Parathyroid adenoma (tissue), 2 donors: ENCODE results near the gene SMNDC1.
"Not testable (repeated sequence)": the region's sequence is repeated elsewhere in the genome, so short reads cannot be mapped to it uniquely, and the experiment has no call there.

Experiments used
- H2AFZ ChIP-seq: fragments of 300-600 bp; sonication (generic); one replicate; pipeline ENCODE4 v1.7.0; 2017; ENCODE audit warnings: antibody characterized with exemption, mild to moderate bottlenecking
- H3K27ac ChIP-seq: fragments of 300-600 bp; sonication (generic); one replicate; pipeline ENCODE4 v1.7.0; 2017
- H3K27me3 ChIP-seq: fragments of 300-600 bp; sonication (generic); one replicate; pipeline ENCODE4 v1.7.0; 2017; ENCODE audit warnings: low read length; ENCODE audit not compliant: control insufficient read depth, insufficient read depth
- H3K36me3 ChIP-seq: fragments of 300-600 bp; sonication (generic); one replicate; pipeline ENCODE4 v1.7.0; 2017; ENCODE audit warnings: low read length; ENCODE audit not compliant: control insufficient read depth, insufficient read depth
- H3K4me1 ChIP-seq: fragments of 300-600 bp; sonication (generic); one replicate; pipeline ENCODE4 v1.7.0; 2017; ENCODE audit warnings: control low read depth
- H3K4me2 ChIP-seq: fragments of 300-600 bp; sonication (generic); one replicate; pipeline ENCODE4 v1.7.0; 2017; ENCODE audit warnings: low read length
- H3K4me3 ChIP-seq: fragments of 300-600 bp; sonication (generic); one replicate; pipeline ENCODE4 v1.7.0; 2017; ENCODE audit warnings: low read depth, low read length
- H3K79me2 ChIP-seq: fragments of 300-600 bp; sonication (generic); one replicate; pipeline ENCODE4 v1.7.0; 2017; ENCODE audit warnings: control low read depth
- H3K9ac ChIP-seq: fragments of 300-600 bp; sonication (generic); one replicate; pipeline ENCODE4 v1.7.0; 2017; ENCODE audit warnings: mild to moderate bottlenecking
- H3K9me3 ChIP-seq: fragments of 300-600 bp; sonication (generic); one replicate; pipeline ENCODE4 v1.7.0; 2017; ENCODE audit warnings: low read length; ENCODE audit not compliant: control insufficient read depth
- TF ChIP-seq, protein P1 (sequence below): fragments of 300-600 bp; sonication (generic); IDR thresholded peaks from one replicate; pipeline ENCODE4 v1.7.0; 2017; ENCODE audit warnings: antibody characterized with exemption, mild to moderate bottlenecking
- donor health status: primary hyperparathyroidism.

SMNDC1 gene

DNA sequence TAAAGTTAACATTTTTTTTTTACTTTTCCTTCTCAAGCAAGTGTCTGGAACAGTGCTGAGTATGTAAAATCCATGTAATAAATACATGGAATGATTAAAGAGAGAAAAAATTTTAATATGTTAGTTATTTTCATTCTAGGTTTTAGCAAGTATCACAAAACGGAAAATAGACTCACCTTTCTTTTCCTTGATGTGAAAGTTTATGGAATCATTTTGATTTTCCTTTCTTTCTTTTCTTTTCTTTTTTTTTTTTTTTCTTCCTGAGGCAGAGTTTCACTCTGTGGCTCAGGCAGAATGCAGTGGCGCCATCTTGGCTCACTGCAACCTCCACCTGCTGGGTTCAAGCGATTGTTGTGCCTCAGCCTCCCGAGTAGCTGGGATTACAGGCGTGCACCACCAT, 28.1 kb downstream of the SMNDC1 start:
- Histone ChIP-seq H3K79me2 (peaks cover 2% of the 10 kb centered on the region), H3K36me3 (no peaks in the 10 kb centered on the region), H3K27ac (no peak overlapping the region), H3K4me1 (peaks cover 11% of the 10 kb centered on the region), H3K4me2 (no peak overlapping the region), H2AFZ (no peak overlapping the region), H3K9ac (no peak overlapping the region), H3K27me3 (no peaks in the 10 kb centered on the region), H3K4me3 (no peak overlapping the region), H3K9me3 (no peaks in the 10 kb centered on the region)
- TF ChIP-seq, protein P1, sequence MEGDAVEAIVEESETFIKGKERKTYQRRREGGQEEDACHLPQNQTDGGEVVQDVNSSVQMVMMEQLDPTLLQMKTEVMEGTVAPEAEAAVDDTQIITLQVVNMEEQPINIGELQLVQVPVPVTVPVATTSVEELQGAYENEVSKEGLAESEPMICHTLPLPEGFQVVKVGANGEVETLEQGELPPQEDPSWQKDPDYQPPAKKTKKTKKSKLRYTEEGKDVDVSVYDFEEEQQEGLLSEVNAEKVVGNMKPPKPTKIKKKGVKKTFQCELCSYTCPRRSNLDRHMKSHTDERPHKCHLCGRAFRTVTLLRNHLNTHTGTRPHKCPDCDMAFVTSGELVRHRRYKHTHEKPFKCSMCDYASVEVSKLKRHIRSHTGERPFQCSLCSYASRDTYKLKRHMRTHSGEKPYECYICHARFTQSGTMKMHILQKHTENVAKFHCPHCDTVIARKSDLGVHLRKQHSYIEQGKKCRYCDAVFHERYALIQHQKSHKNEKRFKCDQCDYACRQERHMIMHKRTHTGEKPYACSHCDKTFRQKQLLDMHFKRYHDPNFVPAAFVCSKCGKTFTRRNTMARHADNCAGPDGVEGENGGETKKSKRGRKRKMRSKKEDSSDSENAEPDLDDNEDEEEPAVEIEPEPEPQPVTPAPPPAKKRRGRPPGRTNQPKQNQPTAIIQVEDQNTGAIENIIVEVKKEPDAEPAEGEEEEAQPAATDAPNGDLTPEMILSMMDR: no peak

- Histone ChIP-seq H3K4me1 (peaks cover 11% of the 10 kb centered on the region), H3K9me3 (no peaks in the 10 kb centered on the region), H3K27ac (no peak overlapping the region), H2AFZ (no peak overlapping the region), H3K4me3 (no peak overlapping the region), H3K36me3 (no peaks in the 10 kb centered on the region), H3K9ac (no peak overlapping the region), H3K79me2 (peaks cover 9% of the 10 kb centered on the region), H3K4me2 (no peak overlapping the region), H3K27me3 (no peaks in the 10 kb centered on the region)
- TF ChIP-seq, protein P1: no peak
Observed at GRCh38 chr10:110275128-110275729, 29.5 kb downstream of the SMNDC1 start.

DNA sequence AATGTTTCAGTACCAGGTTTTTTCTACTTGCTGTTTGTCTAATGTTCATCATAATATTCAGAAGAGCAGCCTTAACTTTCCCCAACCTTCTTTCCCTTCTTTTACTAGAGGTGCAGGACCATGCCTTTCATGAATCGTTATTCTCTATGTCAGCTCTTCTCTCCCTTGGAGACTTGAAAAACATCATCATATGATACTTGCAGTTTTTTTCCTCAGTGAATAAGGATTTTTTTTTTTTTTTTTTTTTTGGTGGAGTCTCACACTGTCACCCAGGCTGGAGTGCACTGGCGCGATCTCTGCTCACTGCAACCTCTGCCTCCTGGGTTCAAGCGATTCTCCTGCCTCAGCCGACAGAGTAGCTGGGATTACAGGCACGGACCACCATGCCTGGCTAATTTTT, 30.1 kb downstream of the SMNDC1 start:
- H3K4me3 ChIP-seq: no peak overlapping the region
- no peak overlapping the region for H2AFZ ChIP-seq
- no peaks in the 10 kb centered on the region for H3K27me3 ChIP-seq
- H3K4me2 ChIP-seq: no peak overlapping the region
- H3K4me1 ChIP-seq: peaks cover 14% of the 10 kb centered on the region
- TF ChIP-seq, protein P1: no peak
- no peak overlapping the region for H3K9ac ChIP-seq
- no peaks in the 10 kb centered on the region for H3K36me3 ChIP-seq
- H3K9me3 ChIP-seq: no peaks in the 10 kb centered on the region
- no peak overlapping the region for H3K27ac ChIP-seq
- H3K79me2 ChIP-seq: peaks cover 9% of the 10 kb centered on the region

GRCh38 chr10:110274072-110274627, 30.6 kb downstream of the SMNDC1 start:
- Histone ChIP-seq H3K4me2 (no peak overlapping the region), H3K27ac (no peak overlapping the region), H3K79me2 (peaks cover 9% of the 10 kb centered on the region), H3K27me3 (no peaks in the 10 kb centered on the region), H2AFZ (no peak overlapping the region), H3K4me1 (peaks cover 12% of the 10 kb centered on the region), H3K4me3 (no peak overlapping the region), H3K9me3 (no peaks in the 10 kb centered on the region), H3K36me3 (no peaks in the 10 kb centered on the region), H3K9ac (no peak overlapping the region)
- TF ChIP-seq, protein P1: no peak

DNA sequence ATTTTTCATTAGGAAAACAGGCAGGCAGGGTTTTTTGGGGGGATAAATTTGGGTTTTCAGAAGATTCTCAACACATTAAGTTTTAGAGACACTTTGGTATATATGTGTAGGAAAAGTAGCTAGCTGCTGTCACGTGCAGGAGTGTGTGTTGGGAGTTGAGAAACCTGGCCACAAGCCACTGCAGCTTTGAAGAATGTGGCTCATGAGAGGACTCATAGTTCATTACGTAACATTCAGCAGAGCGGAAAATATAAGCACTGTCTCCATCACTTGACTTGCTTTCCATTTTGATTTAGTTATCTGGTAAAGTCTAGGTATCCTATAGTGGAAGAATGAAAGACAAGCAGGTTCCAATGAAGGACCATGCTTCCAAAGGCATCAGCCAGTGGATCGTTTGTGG, 31.2 kb downstream of the SMNDC1 start:
- no peaks in the 10 kb centered on the region for H3K36me3 ChIP-seq
- H2AFZ ChIP-seq: no peak overlapping the region
- H3K4me2 ChIP-seq: no peak overlapping the region
- H3K9me3 ChIP-seq: no peaks in the 10 kb centered on the region
- peaks cover 9% of the 10 kb centered on the region for H3K79me2 ChIP-seq
- H3K27ac ChIP-seq: no peak overlapping the region
- TF ChIP-seq, protein P1: no peak
- peaks cover 11% of the 10 kb centered on the region for H3K4me1 ChIP-seq
- H3K9ac ChIP-seq: no peak overlapping the region
- H3K4me3 ChIP-seq: no peak overlapping the region
- no peaks in the 10 kb centered on the region for H3K27me3 ChIP-seq

DNA sequence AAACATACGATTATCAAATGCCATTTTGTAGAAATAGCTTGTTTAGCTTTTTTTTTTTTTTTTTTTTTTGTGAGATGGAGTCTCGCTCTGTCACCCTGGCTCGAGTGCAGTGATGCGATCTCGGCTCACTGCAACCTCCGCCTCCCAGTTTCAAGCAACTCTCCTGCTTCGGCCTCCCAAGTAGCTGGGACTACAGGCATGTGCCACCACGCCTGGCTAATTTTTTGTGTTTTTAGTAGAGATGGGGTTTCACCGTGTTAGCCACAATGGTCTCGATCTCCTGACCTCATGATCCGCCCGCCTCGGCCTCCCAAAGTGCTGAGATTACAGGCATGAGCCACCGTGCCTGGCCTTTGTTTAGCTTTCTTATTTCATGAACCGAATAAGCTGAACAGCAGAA, 31.7 kb downstream of the SMNDC1 start:
- not testable (repeated sequence) for H3K27ac ChIP-seq

More for the DNA sequence above, 31.7 kb downstream of the SMNDC1 start:
- not testable (repeated sequence) for H3K4me3 ChIP-seq, H3K79me2 ChIP-seq, H3K9ac ChIP-seq, H3K27me3 ChIP-seq, H3K4me2 ChIP-seq, H3K36me3 ChIP-seq, H3K9me3 ChIP-seq, H2AFZ ChIP-seq
- peaks cover 14% of the 10 kb centered on the region for H3K4me1 ChIP-seq
